ENCODE results near the gene GABBR1.

Gene GABBR1

DNA sequence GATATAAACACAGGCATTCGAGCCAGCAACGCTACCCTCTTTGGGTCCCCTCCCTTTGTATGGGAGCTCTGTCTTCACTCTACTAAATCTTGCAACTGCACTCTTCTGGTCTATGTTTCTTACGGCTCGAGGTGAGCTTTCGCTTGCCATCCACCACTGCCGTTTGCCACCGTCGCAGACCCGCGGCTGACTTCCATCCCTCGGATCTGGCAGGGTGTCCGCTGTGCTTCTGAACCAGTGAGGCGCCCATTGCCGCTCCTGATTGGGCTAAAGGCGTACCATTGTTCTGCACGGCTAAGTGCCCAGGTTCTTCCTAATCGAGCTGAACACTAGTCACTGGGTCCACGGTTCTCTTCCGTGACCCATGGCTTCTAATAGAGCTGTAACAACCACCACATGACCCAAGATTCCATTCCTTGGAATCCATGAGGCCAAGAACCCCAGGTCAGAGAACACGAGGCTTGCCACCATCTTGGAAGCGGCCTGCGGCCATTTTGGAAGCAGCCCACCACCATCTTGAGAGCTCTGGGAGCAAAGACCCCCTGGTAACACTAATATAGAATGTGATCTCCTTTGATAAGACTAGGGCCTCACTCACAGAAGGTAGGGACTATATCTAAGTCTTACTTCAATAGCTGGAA is 74.4 kb downstream of the GABBR1 start:
- no peak for DNase-seq (ENCODE audit: low read depth)
- H3K4me3 ChIP-seq (ENCODE audit: low read length): no peak overlapping the region
- TF ChIP-seq, protein P1, sequence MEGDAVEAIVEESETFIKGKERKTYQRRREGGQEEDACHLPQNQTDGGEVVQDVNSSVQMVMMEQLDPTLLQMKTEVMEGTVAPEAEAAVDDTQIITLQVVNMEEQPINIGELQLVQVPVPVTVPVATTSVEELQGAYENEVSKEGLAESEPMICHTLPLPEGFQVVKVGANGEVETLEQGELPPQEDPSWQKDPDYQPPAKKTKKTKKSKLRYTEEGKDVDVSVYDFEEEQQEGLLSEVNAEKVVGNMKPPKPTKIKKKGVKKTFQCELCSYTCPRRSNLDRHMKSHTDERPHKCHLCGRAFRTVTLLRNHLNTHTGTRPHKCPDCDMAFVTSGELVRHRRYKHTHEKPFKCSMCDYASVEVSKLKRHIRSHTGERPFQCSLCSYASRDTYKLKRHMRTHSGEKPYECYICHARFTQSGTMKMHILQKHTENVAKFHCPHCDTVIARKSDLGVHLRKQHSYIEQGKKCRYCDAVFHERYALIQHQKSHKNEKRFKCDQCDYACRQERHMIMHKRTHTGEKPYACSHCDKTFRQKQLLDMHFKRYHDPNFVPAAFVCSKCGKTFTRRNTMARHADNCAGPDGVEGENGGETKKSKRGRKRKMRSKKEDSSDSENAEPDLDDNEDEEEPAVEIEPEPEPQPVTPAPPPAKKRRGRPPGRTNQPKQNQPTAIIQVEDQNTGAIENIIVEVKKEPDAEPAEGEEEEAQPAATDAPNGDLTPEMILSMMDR (conservative IDR thresholded peaks at IDR 0.05; ENCODE audit: low read length): no peak

DNA sequence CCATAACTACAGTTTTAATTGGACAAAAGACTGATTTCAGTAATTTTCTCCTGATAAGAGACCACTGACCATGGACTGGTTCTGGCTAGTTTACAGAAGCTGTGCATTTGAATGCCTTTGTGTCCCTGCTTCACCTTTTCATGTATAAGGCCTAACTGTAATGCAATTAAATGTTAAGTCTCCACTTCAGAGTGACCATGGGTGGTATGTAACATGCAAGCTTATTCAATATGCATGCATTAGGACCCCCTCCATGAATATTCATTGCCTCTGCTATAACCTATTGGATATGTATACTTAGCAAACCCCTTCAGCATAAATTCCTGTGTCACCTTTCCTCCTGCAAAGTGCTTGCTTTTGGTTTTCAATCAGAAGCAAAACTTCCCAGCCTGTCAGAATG is 75.7 kb downstream of the GABBR1 start:
- TF ChIP-seq, protein P1 (conservative IDR thresholded peaks at IDR 0.05; ENCODE audit: low read length): no peak
- H3K4me3 ChIP-seq (ENCODE audit: low read length): no peak overlapping the region
- DNase-seq (ENCODE audit: low read depth): no peak

DNA sequence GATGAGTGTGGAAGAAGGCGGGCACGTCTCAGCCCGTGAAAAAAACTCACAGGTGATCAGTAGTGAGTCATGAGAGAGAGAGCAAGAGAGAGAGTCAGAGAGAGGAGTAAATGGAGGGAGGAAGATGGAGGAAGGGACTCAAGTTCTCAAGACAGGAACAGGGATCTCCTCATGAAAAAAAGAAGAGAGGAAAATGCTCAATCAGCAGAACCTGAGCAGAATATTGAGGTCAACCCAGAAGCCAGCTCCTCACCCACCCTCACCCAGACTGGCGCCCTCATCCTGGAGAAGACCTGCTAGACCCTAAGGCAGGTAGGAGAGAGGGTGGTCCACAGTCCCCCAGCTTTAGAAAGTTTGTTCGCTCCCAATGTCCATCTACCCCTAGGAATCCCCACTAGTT is 78.2 kb downstream of the GABBR1 start:
- DNase-seq (ENCODE audit: low read depth): no peak
- H3K4me3 ChIP-seq (ENCODE audit: low read length): no peak overlapping the region
- TF ChIP-seq, protein P1 (conservative IDR thresholded peaks at IDR 0.05; ENCODE audit: low read length): no peak

DNA sequence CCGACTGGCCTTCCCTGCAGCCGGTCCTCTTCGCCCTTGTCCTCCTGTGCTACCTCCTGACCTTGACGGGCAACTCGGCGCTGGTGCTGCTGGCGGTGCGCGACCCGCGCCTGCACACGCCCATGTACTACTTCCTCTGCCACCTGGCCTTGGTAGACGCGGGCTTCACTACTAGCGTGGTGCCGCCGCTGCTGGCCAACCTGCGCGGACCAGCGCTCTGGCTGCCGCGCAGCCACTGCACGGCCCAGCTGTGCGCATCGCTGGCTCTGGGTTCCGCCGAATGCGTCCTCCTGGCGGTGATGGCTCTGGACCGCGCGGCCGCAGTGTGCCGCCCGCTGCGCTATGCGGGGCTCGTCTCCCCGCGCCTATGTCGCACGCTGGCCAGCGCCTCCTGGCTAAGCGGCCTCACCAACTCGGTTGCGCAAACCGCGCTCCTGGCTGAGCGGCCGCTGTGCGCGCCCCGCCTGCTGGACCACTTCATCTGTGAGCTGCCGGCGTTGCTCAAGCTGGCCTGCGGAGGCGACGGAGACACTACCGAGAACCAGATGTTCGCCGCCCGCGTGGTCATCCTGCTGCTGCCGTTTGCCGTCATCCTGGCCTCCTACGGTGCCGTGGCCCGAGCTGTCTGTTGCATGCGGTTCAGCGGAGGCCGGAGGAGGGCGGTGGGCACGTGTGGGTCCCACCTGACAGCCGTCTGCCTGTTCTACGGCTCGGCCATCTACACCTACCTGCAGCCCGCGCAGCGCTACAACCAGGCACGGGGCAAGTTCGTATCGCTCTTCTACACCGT is 79.5 kb downstream of the GABBR1 start:
- TF ChIP-seq, protein P1 (conservative IDR thresholded peaks at IDR 0.05; ENCODE audit: low read length): no peak; the same call in 1 of the 2 replicates
- DNase-seq (ENCODE audit: low read depth): peak; percentile 68
- H3K4me3 ChIP-seq (ENCODE audit: low read length): no peak overlapping the region

DNA sequence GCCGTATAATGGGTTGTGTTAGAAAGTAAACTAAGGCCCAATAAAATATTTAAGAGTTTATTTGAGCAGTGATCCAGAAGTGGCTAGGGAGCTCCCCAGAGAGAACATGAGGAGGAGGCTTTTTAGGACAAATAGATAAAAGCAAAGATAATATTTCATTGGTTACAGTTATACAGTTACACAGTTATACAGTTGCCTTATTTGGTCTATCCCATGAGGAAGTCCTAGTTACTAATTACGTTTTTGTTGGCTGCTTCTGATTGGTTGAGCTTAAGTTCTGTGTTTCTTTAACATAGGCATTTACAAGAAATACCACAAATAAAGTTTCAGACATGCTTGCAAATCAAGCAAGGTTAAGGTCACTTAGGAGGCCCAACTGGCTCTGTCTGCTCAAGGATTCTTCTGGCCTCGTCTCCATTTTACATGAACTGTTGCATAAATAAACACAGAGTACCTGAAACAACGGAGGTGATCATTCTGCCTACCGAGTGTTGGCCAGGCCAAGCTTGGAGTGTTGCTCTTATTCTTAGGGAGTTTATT is 80.4 kb downstream of the GABBR1 start:
- DNase-seq (ENCODE audit: low read depth): peak; percentile 66
- no peak overlapping the region for H3K4me3 ChIP-seq (ENCODE audit: low read length)
- TF ChIP-seq, protein P1 (conservative IDR thresholded peaks at IDR 0.05; ENCODE audit: low read length): no peak

DNA sequence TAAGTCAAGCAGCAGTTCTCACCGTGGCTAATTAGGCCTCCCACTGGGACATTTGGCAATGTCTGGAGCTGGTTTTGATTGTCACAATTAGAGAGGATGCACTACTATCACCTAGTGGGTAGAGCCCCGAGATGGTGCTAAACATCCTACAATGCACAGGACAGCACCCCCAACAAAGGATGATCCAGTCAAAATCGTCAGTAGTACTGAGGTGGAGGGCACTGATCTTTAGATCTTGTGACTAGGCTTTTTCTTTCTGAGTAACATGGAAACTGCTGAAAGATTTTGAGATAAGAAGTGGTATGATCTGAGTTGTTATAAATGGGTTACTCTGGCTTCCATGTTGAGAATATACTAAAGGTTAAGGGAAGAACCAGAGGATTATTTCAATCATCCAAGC is 85.4 kb downstream of the GABBR1 start:
- TF ChIP-seq, protein P1 (conservative IDR thresholded peaks at IDR 0.05; ENCODE audit: low read length): no peak
- H3K4me3 ChIP-seq (ENCODE audit: low read length): no peak overlapping the region
- DNase-seq (ENCODE audit: low read depth): no peak

All from AG10803 (cell line).